H1 (cell line): Measurements from ENCODE around the gene COL6A2. TPM values are rescaled to one million over a fixed set of nuclear protein-coding genes. Genes with fewer than 3 reads are reported as not detected.
A peak's percentile ranks its signal among the peaks of the same experiment; 100 is the strongest.

Source experiments
- CTCF ChIA-PET: fragments of 300-600 bp; sonication (Branson Sonifier 250); formaldehyde crosslinking; loops from one replicate; lab custom pipeline; 2021; ENCODE audit not compliant: partially characterized antibody; lab: Charles Lee
- POLR2A ChIA-PET: fragments of 300-600 bp; sonication (Branson Sonifier 250); formaldehyde crosslinking; loops from one replicate; lab custom pipeline; 2021; ENCODE audit warnings: inconsistent platforms; ENCODE audit not compliant: partially characterized antibody; lab: Charles Lee
- DNase-seq, 2 experiments: peaks; one replicate each; pipeline versions ENCODE4 v3.0.0 to v3.0.0-alpha.2; 2010 to 2022; ENCODE audit warnings: low spot score in 2 of 2, low read depth in 1 of 2, mixed read lengths in 1 of 2
- FAIRE-seq: peaks from 2 replicates; lab custom pipeline; 2011; peaks lifted over from hg19 to GRCh38; lab: Jason Lieb, UNC
- H2AFZ ChIP-seq: 2 replicates; pipeline ENCODE4 v1.8.1; 2012; ENCODE audit warnings: low read length, inconsistent platforms
- H2AK5ac ChIP-seq: 2 replicates; pipeline ENCODE4 v1.6.1; 2013; ENCODE audit warnings: low read depth, low read length
- H2BK120ac ChIP-seq: replicated peaks from 2 replicates; pipeline ENCODE3; 2013; ENCODE audit warnings: low read depth, low read length, inconsistent platforms
- H2BK12ac ChIP-seq: 2 replicates; pipeline ENCODE4 v1.6.1; 2013; ENCODE audit warnings: low read depth, low read length
- H2BK15ac ChIP-seq: 2 replicates; pipeline ENCODE4 v1.6.1; 2013; ENCODE audit warnings: low read length
- H2BK20ac ChIP-seq: 2 replicates; pipeline ENCODE4 v1.6.1; 2013; ENCODE audit warnings: low read length
- H2BK5ac ChIP-seq: 2 replicates; pipeline ENCODE4 v1.6.1; 2013; ENCODE audit warnings: low read depth, low read length
- H3K14ac ChIP-seq: 2 replicates; pipeline ENCODE4 v1.6.1; 2013; ENCODE audit warnings: inconsistent platforms; ENCODE audit not compliant: insufficient read length
- H3K18ac ChIP-seq: 2 replicates; pipeline ENCODE4 v1.6.1; 2013; ENCODE audit warnings: low read length; ENCODE audit errors: extremely low read depth
- H3K23ac ChIP-seq: 2 replicates; pipeline ENCODE4 v1.6.1; 2013; ENCODE audit warnings: inconsistent platforms; ENCODE audit not compliant: insufficient read length
- H3K23me2 ChIP-seq: 2 replicates; pipeline ENCODE4 v1.6.1; 2013; ENCODE audit warnings: low read depth, low read length
- H3K27ac ChIP-seq: 2 replicates; pipeline ENCODE4 v1.6.1; 2011; ENCODE audit warnings: low read depth, low read length, inconsistent platforms
- H3K27me3 ChIP-seq, 4 experiments: replicated peaks in 1 of 4; 1 replicate in 1 of 4; 2 replicates in 3 of 4; pipeline versions ENCODE4 v1.6.1 to v1.8.1; 2011 to 2013; ENCODE audit warnings: low read length in 3 of 4, mild to moderate bottlenecking in 3 of 4, inconsistent platforms in 2 of 4, mixed read lengths in 2 of 4, moderate library complexity in 1 of 4; ENCODE audit not compliant: control insufficient read depth in 3 of 4, insufficient read depth in 3 of 4; ENCODE audit errors: extremely low read depth in 1 of 4
- H3K36me3 ChIP-seq, 4 experiments: 2 replicates each; pipeline versions ENCODE4 v1.6.1 to v1.8.1; 2011 to 2013; ENCODE audit warnings: mild to moderate bottlenecking in 4 of 4, low read length in 3 of 4, moderate library complexity in 2 of 4, control low read depth in 1 of 4, inconsistent platforms in 1 of 4; ENCODE audit not compliant: insufficient read depth in 4 of 4, control insufficient read depth in 2 of 4
- H3K4ac ChIP-seq: replicated peaks from 2 replicates; pipeline ENCODE3; 2013; ENCODE audit warnings: low read length, low read depth, mixed read lengths, inconsistent platforms; ENCODE audit not compliant: insufficient read length
- H3K4me1 ChIP-seq, 4 experiments: replicated peaks in 1 of 4; 1 replicate in 1 of 4; 2 replicates in 3 of 4; pipeline versions ENCODE4 v1.6.1 to v1.8.1; 2011 to 2013; ENCODE audit warnings: low read length in 3 of 4, inconsistent platforms in 2 of 4, mixed read lengths in 1 of 4; ENCODE audit not compliant: insufficient read depth in 4 of 4, control insufficient read depth in 3 of 4
- H3K4me2 ChIP-seq, 2 experiments: 2 replicates each; pipeline versions ENCODE4 v1.6.1 to v1.8.1; 2011 to 2013; ENCODE audit warnings: low read depth in 2 of 2, low read length in 2 of 2, control low read depth in 1 of 2, inconsistent platforms in 1 of 2, mild to moderate bottlenecking in 1 of 2; ENCODE audit not compliant: insufficient read depth in 1 of 2
- H3K4me3 ChIP-seq, 4 experiments: fragments of 200-600, 300-600 bp in 1 of 4; sonication (generic), shearing (Covaris generic), sonication (Bioruptor Twin) in 1 of 4; 2 replicates each; pipeline versions ENCODE4 v1.5.1 to v1.8.1; 2011 to 2016; ENCODE audit warnings: low read length in 4 of 4, low read depth in 3 of 4, control low read depth in 2 of 4, inconsistent platforms in 2 of 4, mild to moderate bottlenecking in 2 of 4, mixed read lengths in 1 of 4, moderate library complexity in 1 of 4; ENCODE audit not compliant: insufficient read depth in 2 of 4; ENCODE audit errors: extremely low read depth in 1 of 4
- H3K56ac ChIP-seq: replicated peaks from 2 replicates; pipeline ENCODE3; 2013; ENCODE audit warnings: low read depth, mild to moderate bottlenecking, mixed read lengths, low read length, inconsistent platforms; ENCODE audit not compliant: insufficient read length
- H3K79me1 ChIP-seq: 2 replicates; pipeline ENCODE4 v1.6.1; 2013; ENCODE audit warnings: low read depth, low read length, control low read depth
- H3K79me2 ChIP-seq, 2 experiments: 2 replicates each; pipeline versions ENCODE4 v1.6.1 to v1.8.1; 2012 to 2013; ENCODE audit warnings: low read length in 2 of 2, mild to moderate bottlenecking in 2 of 2, inconsistent platforms in 1 of 2; ENCODE audit not compliant: insufficient read depth in 2 of 2, control insufficient read depth in 1 of 2
- H3K9ac ChIP-seq, 4 experiments: replicated peaks in 1 of 4; 1 replicate in 1 of 4; 2 replicates in 3 of 4; pipeline versions ENCODE4 v1.6.1 to v1.8.1; 2011 to 2013; ENCODE audit warnings: low read depth in 3 of 4, low read length in 3 of 4, control low read depth in 2 of 4, mild to moderate bottlenecking in 2 of 4, moderate library complexity in 2 of 4, inconsistent platforms in 1 of 4; ENCODE audit errors: extremely low read depth in 1 of 4
- H3K9me3 ChIP-seq, 2 experiments: 2 replicates each; pipeline versions ENCODE4 v1.6.1 to v1.8.1; 2012 to 2013; ENCODE audit warnings: mild to moderate bottlenecking in 2 of 2, moderate library complexity in 2 of 2, control low read depth in 1 of 2, inconsistent platforms in 1 of 2, low read depth in 1 of 2, low read length in 1 of 2, mixed read lengths in 1 of 2; ENCODE audit not compliant: insufficient read depth in 2 of 2
- H4K20me1 ChIP-seq, 2 experiments: replicated peaks in 1 of 2; 2 replicates each; pipeline versions ENCODE3 to v1.8.1; 2011 to 2013; ENCODE audit warnings: inconsistent platforms in 2 of 2, low read length in 2 of 2, mild to moderate bottlenecking in 1 of 2; ENCODE audit not compliant: insufficient read depth in 2 of 2, control insufficient read depth in 1 of 2
- H4K5ac ChIP-seq: 2 replicates; pipeline ENCODE4 v1.6.1; 2013; ENCODE audit warnings: low read length, low read depth, mixed read lengths, inconsistent platforms; ENCODE audit not compliant: insufficient read length
- H4K8ac ChIP-seq: 2 replicates; pipeline ENCODE4 v1.8.0; 2013; ENCODE audit warnings: mild to moderate bottlenecking, moderate library complexity, low read length, inconsistent platforms; ENCODE audit not compliant: insufficient read depth; ENCODE audit errors: extremely low read depth
- H4K91ac ChIP-seq: replicated peaks from 2 replicates; pipeline ENCODE3; 2013; ENCODE audit warnings: low read length, mixed read lengths, inconsistent platforms; ENCODE audit not compliant: insufficient read length
- BCL11A ChIP-seq, 2 experiments: IDR thresholded peaks; one replicate each; pipeline ENCODE4 v1.6.1; 2011; ENCODE audit warnings: low read depth in 2 of 2, low read length in 2 of 2, mild to moderate bottlenecking in 2 of 2
- GTF2F1 ChIP-seq: IDR thresholded peaks from 2 replicates; pipeline ENCODE4 v1.6.1; 2012; ENCODE audit warnings: low read depth, low read length, improper control_type of control experiment, borderline replicate concordance
- HDAC6 ChIP-seq: IDR thresholded peaks from one replicate; pipeline ENCODE4 v1.7.1; 2012; ENCODE audit warnings: low read depth, mild to moderate bottlenecking, inconsistent platforms, low read length, moderate library complexity
- JUN ChIP-seq: IDR thresholded peaks from 2 replicates; pipeline ENCODE4 v1.6.1; 2011; ENCODE audit warnings: low read depth, mild to moderate bottlenecking, improper control_type of control experiment, low read length
- NANOG ChIP-seq: IDR thresholded peaks from 2 replicates; pipeline ENCODE4 v1.6.1; 2011; ENCODE audit warnings: low read length, low read depth, mild to moderate bottlenecking, inconsistent platforms; ENCODE audit not compliant: insufficient read depth, poor library complexity, severe bottlenecking
- SP2 ChIP-seq: IDR thresholded peaks from 2 replicates; pipeline ENCODE4 v1.6.1; 2012; ENCODE audit warnings: mild to moderate bottlenecking, low read length, inconsistent platforms
- SP4 ChIP-seq: IDR thresholded peaks from 2 replicates; pipeline ENCODE4 v1.6.1; 2012; ENCODE audit warnings: low read length, inconsistent platforms
- SRF ChIP-seq: IDR thresholded peaks from 2 replicates; pipeline ENCODE4 v1.6.1; 2011; ENCODE audit warnings: mild to moderate bottlenecking, low read depth, low read length, moderate library complexity
- TCF12 ChIP-seq: IDR thresholded peaks from 2 replicates; pipeline ENCODE4 v1.6.1; 2011; ENCODE audit warnings: low read depth, mild to moderate bottlenecking, low read length
- TEAD4 ChIP-seq: IDR thresholded peaks from 2 replicates; pipeline ENCODE4 v1.6.1; 2012; ENCODE audit warnings: low read depth, low read length, inconsistent platforms, mixed read lengths
- USF2 ChIP-seq: IDR thresholded peaks from 2 replicates; pipeline ENCODE4 v1.6.1; 2011; ENCODE audit warnings: low read length, improper control_type of control experiment
- WGBS, 2 experiments: shearing (Covaris generic) in 1 of 2; methylation state at CpG; one replicate each; pipeline versions ENCODE4 v1.1.6 to v1.1.7; 2013 to 2015; ENCODE audit warnings: low lambda C conversion rate in 2 of 2, mixed read lengths in 2 of 2, inconsistent platforms in 1 of 2, low coverage in 1 of 2, missing lambda C conversion rate in 1 of 2; ENCODE audit not compliant: insufficient replicate concordance in 2 of 2, insufficient coverage in 1 of 2, insufficient read length in 1 of 2; ENCODE audit errors: extremely low coverage in 1 of 2, missing lambda C conversion rate in 1 of 2; 5-methylcytosine and 5-hydroxymethylcytosine counted together
- polyA plus RNA-seq, 7 experiments: library from polyadenylated mRNA; depleted of rRNA in 3 of 7; stranded (reverse) in 5 of 7; unstranded in 2 of 7; fragments of >200 nt in 5 of 7; fragments of 200-250 nt in 2 of 7; gene quantifications; 1 replicate in 5 of 7; 2 replicates in 1 of 7; 4 replicates in 1 of 7; pipeline versions ENCODE4 v1.2.1 to v1.2.3, GENCODE V29; 2011 to 2013; ENCODE audit warnings: missing spikeins in 2 of 7, mixed read lengths in 2 of 7
- total RNA-seq: library from RNA; stranded (reverse); fragmentation: NEBNext Ultra II Directional; extraction: Animal tissue kit (Norgen Biotek cat#: 25700); gene quantifications from 2 replicates; pipeline ENCODE4 v1.2.1, GENCODE V29; 2021

Gene COL6A2
- total and polyA plus RNA-seq, 2 of the 8 experiments (the other 6 are each of a cell fraction or from before 2014, with no cell fraction given), result 60.1 to 62.7 TPM

GRCh38 chr21:46100426-46100825 is 2.5 kb downstream of the COL6A2 start:
- ChIA-PET POLR2A (no interaction called here), CTCF (interaction anchor here (1.1 to 1.5 kb wide), 2 partner anchors 8 to 43 kb away, joined by 3 read pairs; no protein-coding TSS in a partner anchor)
- Histone ChIP-seq H3K36me3 (no peaks in the 10 kb centered on the region), H3K4me1 (peaks cover 0 to 4% (median 0%) of the 10 kb centered on the region in 4 experiments; a peak in 2 of 7 replicates), H3K79me1 (peaks cover 10% of the 10 kb centered on the region; the same call in 1 of the 2 replicates), H2BK20ac (no peak overlapping the region), H3K79me2 (peaks cover 0 to 10% of the 10 kb centered on the region in 2 experiments; a peak in 2 of 4 replicates), H3K9me3 (peaks cover 0 to 5% of the 10 kb centered on the region in 2 experiments; a peak in 1 of 4 replicates), H3K23ac (no peak overlapping the region), H4K5ac (no peak overlapping the region), H3K4me2 (no peak overlapping the region; a peak in 1 of 4 replicates), H3K27ac (no peak overlapping the region), H3K9ac (no peak overlapping the region), H4K8ac (no peak overlapping the region), H2BK15ac (no peak overlapping the region), H2BK12ac (no peak overlapping the region), H3K23me2 (peaks cover 10% of the 10 kb centered on the region; the same call in 1 of the 2 replicates), H3K4me3 (no peak overlapping the region), H2BK120ac (no peak overlapping the region), H2AK5ac (peak overlapping the region; percentile 69; the same call in 1 of the 2 replicates), H2BK5ac (no peak overlapping the region), H4K20me1 (peaks cover 0 to 9% of the 10 kb centered on the region in 2 experiments), H3K4ac (no peak overlapping the region), H3K27me3 (peaks cover 0 to 14% (median 9%) of the 10 kb centered on the region in 4 experiments; a peak in 6 of 7 replicates), H4K91ac (no peak overlapping the region), H3K18ac (no peak overlapping the region), H3K14ac (no peak overlapping the region), H2AFZ (no peak overlapping the region), H3K56ac (no peak overlapping the region)
- no peak for DNase-seq
- 86% methylated on average over 7 of the region's 7 CpGs; no CpG with 5 or more reads in 1 of the 2 experiments for WGBS, 2 experiments
- no peak for FAIRE-seq
- TF ChIP-seq BCL11A (IDR thresholded peaks at IDR 0.05; ENCODE audit: low read depth in 2 of 2, low read length in 2 of 2), result no peak
- no peak for TF ChIP-seq TEAD4
- TF ChIP-seq SP4, result no peak
- no peak for TF ChIP-seq TCF12
- no peak for TF ChIP-seq USF2
- no peak for TF ChIP-seq SRF
- no peak for TF ChIP-seq NANOG
- TF ChIP-seq JUN, result no peak
- no peak for TF ChIP-seq HDAC6
- TF ChIP-seq SP2, result no peak
- TF ChIP-seq GTF2F1, result no peak
